Midbrain (tissue), 1 donor: ENCODE measurements around the gene CT45A8.
"Not testable (repeated sequence)": the region's sequence is repeated elsewhere in the genome, so short reads cannot be mapped to it uniquely, and the experiment has no call there.

Experiments
- DNase-seq: peaks from one replicate; lab custom pipeline; 2025; lab: John Stamatoyannopoulos, UW

Gene CT45A8

GRCh38 chrX:135854438-135854837, at the start of gene CT45A8:
TSS of gene CT45A8 (minus strand) at chrX:135854538. CDS start at chrX:135850783, 3,755 bp downstream.
- not testable (repeated sequence) for DNase-seq

GRCh38 chrX:135893294-135893817, 39.0 kb upstream of the CT45A8 start, which contains the start of the genes CT45A10 and SAGE1:
TSS of gene CT45A10 (minus strand) at chrX:135893444. CDS start at chrX:135885344, 8,100 bp downstream.
TSS of gene SAGE1 (plus strand) at chrX:135893716. CDS start at chrX:135896243, 2,527 bp downstream.
- DNase-seq = no peak

GRCh38 chrX:135892781-135893180, 38.4 kb upstream of the CT45A8 start:
- no peak for DNase-seq

- no peak for DNase-seq
Measured at GRCh38 chrX:135890087-135890585, 35.8 kb upstream of the CT45A8 start.

GRCh38 chrX:135888976-135889375, 34.6 kb upstream of the CT45A8 start:
- not testable (repeated sequence) for DNase-seq

- not testable (repeated sequence) for DNase-seq
Measured at GRCh38 chrX:135888230-135888629, 33.9 kb upstream of the CT45A8 start.

GRCh38 chrX:135882741-135883140, 28.4 kb upstream of the CT45A8 start:
- DNase-seq = not testable (repeated sequence)

GRCh38 chrX:135871712-135872111, 17.4 kb upstream of the CT45A8 start, which contains the start of gene CT45A9:
TSS of gene CT45A9 (minus strand) at chrX:135871812. CDS start at chrX:135868061, 3,751 bp downstream.
- not testable (repeated sequence) for DNase-seq

GRCh38 chrX:135837180-135837579, 17.2 kb downstream of the CT45A8 start, which contains the start of gene CT45A7:
TSS of gene CT45A7 (minus strand) at chrX:135837280. CDS start at chrX:135833533, 3,747 bp downstream.
- not testable (repeated sequence) for DNase-seq

- not testable (repeated sequence) for DNase-seq
Measured at GRCh38 chrX:135819912-135820311, 34.4 kb downstream of the CT45A8 start, which contains the start of gene CT45A2. TSS of gene CT45A2 (minus strand) at chrX:135820012. CDS start at chrX:135816265, 3,747 bp downstream.

- not testable (repeated sequence) for DNase-seq
Measured at GRCh38 chrX:135802687-135803086, 51.7 kb downstream of the CT45A8 start, which contains the start of gene CT45A6. TSS of gene CT45A6 (minus strand) at chrX:135802787. CDS start at chrX:135798993, 3,794 bp downstream.
